HUES64 (cell line): Measurements from ENCODE around the gene PARN.

Source experiments
- H3K27ac ChIP-seq: 2 replicates; pipeline ENCODE4 v1.7.0; 2013; ENCODE audit warnings: low read depth, low read length, inconsistent platforms
- H3K27me3 ChIP-seq: 2 replicates; pipeline ENCODE4 v1.6.1; 2013; ENCODE audit warnings: mild to moderate bottlenecking, low read length; ENCODE audit not compliant: insufficient read depth
- H3K36me3 ChIP-seq: 2 replicates; pipeline ENCODE4 v1.6.1; 2013; ENCODE audit warnings: mild to moderate bottlenecking, low read length; ENCODE audit not compliant: insufficient read depth
- H3K4me1 ChIP-seq: 2 replicates; pipeline ENCODE4 v1.6.1; 2013; ENCODE audit warnings: mild to moderate bottlenecking, low read length, moderate library complexity; ENCODE audit not compliant: insufficient read depth
- H3K4me3 ChIP-seq: 2 replicates; pipeline ENCODE4 v1.5.1; 2013; ENCODE audit warnings: mild to moderate bottlenecking, low read length, moderate library complexity
- H3K9ac ChIP-seq: 2 replicates; pipeline ENCODE4 v1.6.1; 2013; ENCODE audit warnings: mild to moderate bottlenecking, low read depth, low read length
- H3K9me3 ChIP-seq: 2 replicates; pipeline ENCODE4 v1.6.1; 2013; ENCODE audit warnings: low read depth, low read length; ENCODE audit not compliant: insufficient read depth
- WGBS: fragments of 150-250, 120-280 bp; methylation state at CpG from one replicate; pipeline ENCODE4 v1.1.7; 2013; ENCODE audit warnings: missing lambda C conversion rate; 5-methylcytosine and 5-hydroxymethylcytosine counted together

Gene PARN

GRCh38 chr16:14496047-14496770 lies 133.9 kb downstream of the PARN start:
- no peak overlapping the region for H3K9ac ChIP-seq
- H3K27me3 ChIP-seq: no peaks in the 10 kb centered on the region
- no peaks in the 10 kb centered on the region for H3K36me3 ChIP-seq
- H3K4me3 ChIP-seq: no peak overlapping the region
- no peak overlapping the region for H3K27ac ChIP-seq
- 77% methylated on average over 5 of the region's 7 CpGs for WGBS
- H3K9me3 ChIP-seq: no peaks in the 10 kb centered on the region
- H3K4me1 ChIP-seq: peaks cover 41% of the 10 kb centered on the region

DNA sequence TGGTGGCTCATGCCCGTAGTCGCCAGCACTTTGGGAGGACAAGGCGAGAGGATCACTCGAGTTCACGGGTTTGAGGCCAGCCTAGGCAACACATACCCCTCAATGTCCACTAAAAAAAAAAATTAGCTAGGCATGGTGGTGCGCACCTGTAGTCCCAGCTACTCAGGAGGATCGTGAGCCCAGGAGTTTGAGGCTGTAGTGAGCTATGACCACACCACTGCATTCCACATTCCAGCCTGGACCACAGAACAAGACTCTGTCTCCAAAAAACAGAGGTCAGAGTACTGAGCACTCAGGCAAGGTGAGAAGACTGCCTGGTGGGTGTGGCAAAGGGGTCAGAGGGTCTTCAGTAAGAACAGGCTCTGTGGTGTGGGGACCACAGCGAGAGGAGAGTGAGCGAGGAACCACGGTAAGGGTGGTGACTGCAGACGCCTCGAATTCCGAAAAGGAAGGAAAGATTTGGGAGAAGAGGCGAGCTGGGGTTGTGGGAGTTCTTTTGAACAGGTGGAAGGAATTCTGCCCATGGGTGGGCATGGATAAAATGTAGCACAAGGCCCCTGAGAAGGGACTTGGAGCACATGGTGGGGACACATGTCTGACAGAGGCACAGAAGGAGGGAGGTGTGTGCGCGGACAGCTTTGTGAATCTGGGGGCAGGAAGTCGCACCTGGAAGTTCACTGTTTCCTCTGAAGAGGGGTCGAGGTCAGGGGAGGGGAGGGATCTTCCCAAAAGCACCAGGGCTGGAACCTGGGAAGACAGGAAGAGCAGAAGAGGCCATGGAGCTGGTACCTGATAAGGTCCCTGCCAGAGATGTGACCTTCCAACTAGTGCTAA lies 134.6 kb downstream of the PARN start:
- H3K27me3 ChIP-seq: no peaks in the 10 kb centered on the region
- no peak overlapping the region for H3K4me3 ChIP-seq
- H3K9me3 ChIP-seq: no peaks in the 10 kb centered on the region
- H3K9ac ChIP-seq: no peak overlapping the region
- no peak overlapping the region for H3K27ac ChIP-seq
- 93% methylated on average over 18 of the region's 18 CpGs for WGBS
- H3K36me3 ChIP-seq: no peaks in the 10 kb centered on the region
- H3K4me1 ChIP-seq: peaks cover 38% of the 10 kb centered on the region

DNA sequence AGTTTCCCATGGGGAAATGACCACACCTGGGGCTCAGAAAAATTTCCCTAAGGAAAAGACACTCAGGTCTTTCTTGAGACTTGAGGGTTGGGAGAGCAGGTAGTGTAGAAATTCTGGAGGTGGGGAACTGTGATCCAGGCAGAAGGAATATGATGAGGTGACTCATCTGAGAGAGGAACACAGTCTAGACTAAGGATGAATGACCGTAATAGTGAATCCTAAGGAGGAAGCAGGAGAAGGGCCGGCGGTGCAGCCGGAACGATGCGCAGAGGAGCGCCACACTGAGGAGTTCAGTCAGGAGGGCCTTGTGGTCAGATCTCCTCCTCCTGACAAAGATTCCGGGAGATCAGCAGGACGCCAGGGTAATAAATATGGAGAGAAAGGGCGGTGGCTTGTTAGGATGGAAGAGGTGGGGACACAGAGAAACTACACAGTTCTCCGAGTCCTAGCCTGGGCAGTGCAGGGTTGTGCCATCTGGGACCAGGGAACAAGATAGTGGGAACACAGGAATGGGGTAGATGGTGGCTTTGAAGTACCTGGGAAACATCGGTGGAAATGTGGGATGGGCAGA lies 135.6 kb downstream of the PARN start:
- no peak overlapping the region for H3K27ac ChIP-seq
- no peak overlapping the region for H3K4me3 ChIP-seq
- no peaks in the 10 kb centered on the region for H3K27me3 ChIP-seq
- WGBS: 93% methylated on average over 12 of the region's 12 CpGs
- H3K4me1 ChIP-seq: peaks cover 42% of the 10 kb centered on the region
- no peaks in the 10 kb centered on the region for H3K36me3 ChIP-seq
- H3K9me3 ChIP-seq: no peaks in the 10 kb centered on the region
- no peak overlapping the region for H3K9ac ChIP-seq

DNA sequence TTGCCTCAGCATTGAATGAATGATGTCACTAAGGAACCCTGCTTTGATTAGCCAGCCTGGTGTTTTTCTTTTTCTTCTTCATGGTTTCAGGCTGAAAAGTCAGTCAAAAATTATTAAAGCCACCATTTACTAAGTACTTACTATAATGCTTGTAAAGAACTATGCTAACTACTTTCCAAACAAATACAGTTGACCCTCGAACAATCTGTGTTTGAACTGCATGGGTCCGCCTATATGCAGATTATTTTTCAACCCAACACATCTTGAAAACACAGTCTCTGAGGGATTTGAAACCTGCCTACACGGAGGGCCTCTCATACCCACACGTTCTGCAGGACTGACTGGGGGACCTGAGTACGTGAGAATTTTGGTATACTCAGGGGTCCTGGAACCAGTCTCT lies 136.3 kb downstream of the PARN start:
- peaks cover 36% of the 10 kb centered on the region for H3K4me1 ChIP-seq
- H3K9ac ChIP-seq: no peak overlapping the region
- WGBS: 88% methylated on average over 5 of the region's 5 CpGs
- H3K9me3 ChIP-seq: no peaks in the 10 kb centered on the region
- H3K27me3 ChIP-seq: no peaks in the 10 kb centered on the region
- no peaks in the 10 kb centered on the region for H3K36me3 ChIP-seq
- H3K4me3 ChIP-seq: no peak overlapping the region
- no peak overlapping the region for H3K27ac ChIP-seq

DNA sequence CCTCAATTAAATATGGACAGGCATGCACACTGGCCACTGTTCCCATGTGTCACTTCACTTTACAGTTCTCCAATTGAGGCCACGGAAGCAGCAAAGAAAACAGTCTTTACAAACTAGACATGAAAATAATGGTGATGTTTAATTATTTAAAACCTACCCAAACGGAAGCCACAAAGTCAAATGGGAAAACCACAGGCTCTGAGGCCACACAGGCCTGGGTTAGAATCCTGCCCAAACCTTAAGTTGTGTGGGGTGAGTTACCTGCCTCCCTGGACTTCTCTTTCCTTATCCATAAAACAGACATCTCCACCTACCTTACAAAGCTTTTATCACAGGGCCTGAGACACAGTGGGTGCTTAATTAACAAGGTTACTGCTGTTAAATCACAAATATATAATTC lies 137.4 kb downstream of the PARN start:
- H3K4me1 ChIP-seq: peaks cover 31% of the 10 kb centered on the region
- no peaks in the 10 kb centered on the region for H3K9me3 ChIP-seq
- no peaks in the 10 kb centered on the region for H3K27me3 ChIP-seq
- H3K9ac ChIP-seq: no peak overlapping the region
- no peak overlapping the region for H3K4me3 ChIP-seq
- no peak overlapping the region for H3K27ac ChIP-seq
- 100% methylated on average over 2 of the region's 2 CpGs for WGBS
- H3K36me3 ChIP-seq: no peaks in the 10 kb centered on the region

DNA sequence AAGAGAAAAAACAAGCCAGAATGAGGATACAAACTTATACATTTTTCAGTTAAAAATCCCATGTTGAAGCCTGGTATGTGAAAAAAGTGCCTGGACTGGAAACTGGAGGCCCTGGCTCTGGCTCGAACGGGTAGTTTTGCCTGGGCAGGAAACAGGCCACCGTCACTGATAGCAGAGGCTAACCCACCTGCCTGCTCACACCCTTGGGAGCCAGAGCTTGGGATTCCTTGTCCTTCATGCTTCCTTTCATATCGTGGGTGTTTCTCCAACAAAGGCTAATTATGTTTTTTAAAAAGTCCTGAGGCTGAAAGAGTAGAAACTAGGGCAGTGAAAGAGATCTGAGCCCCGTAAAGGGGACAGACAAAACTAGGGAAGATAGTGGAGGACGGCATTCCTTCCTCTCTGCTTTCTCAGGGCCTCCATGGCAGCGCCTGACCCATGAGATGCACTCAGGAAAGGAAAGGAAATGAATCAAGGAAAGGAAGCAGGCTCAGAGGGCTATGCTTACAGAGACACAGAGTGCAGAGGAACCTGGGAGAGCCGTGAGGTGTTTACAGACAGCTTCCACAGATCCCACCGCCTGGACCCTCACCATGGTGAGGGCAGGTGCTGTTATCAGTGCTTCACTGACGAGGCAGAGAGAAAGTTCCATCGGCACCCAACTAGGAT lies 138.1 kb downstream of the PARN start:
- Histone ChIP-seq H3K27me3 (no peaks in the 10 kb centered on the region), H3K4me1 (peaks cover 31% of the 10 kb centered on the region), H3K9me3 (no peaks in the 10 kb centered on the region), H3K4me3 (no peak overlapping the region), H3K9ac (no peak overlapping the region), H3K27ac (no peak overlapping the region), H3K36me3 (no peaks in the 10 kb centered on the region)
- 90% methylated on average over 11 of the region's 11 CpGs for WGBS

DNA sequence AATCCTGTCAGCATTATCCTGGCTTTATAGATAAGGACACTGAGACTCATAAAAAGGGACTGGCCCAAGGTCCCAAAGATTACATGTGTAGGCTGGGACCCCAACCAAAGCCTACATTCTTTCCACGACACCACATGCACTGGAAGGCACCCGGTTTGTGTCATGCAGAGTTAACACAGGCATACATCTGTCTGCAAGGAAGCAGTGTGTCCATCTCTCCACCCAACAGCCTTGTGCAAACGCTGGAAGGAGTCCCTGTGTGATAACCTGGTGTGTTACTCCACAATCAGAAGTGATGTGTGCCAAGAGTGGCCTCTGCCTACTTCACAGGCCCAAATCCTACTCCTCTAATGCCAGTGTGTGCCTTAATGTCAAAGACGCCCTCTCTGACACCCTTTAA lies 139.8 kb downstream of the PARN start:
- no peaks in the 10 kb centered on the region for H3K36me3 ChIP-seq
- peaks cover 27% of the 10 kb centered on the region for H3K4me1 ChIP-seq
- no peak overlapping the region for H3K4me3 ChIP-seq
- WGBS: 88% methylated on average over 4 of the region's 4 CpGs
- H3K9ac ChIP-seq: no peak overlapping the region
- no peak overlapping the region for H3K27ac ChIP-seq
- no peaks in the 10 kb centered on the region for H3K27me3 ChIP-seq
- H3K9me3 ChIP-seq: no peaks in the 10 kb centered on the region

- no peak overlapping the region for H3K9ac ChIP-seq
- no peaks in the 10 kb centered on the region for H3K9me3 ChIP-seq
- no peak overlapping the region for H3K27ac ChIP-seq
- H3K4me3 ChIP-seq: no peak overlapping the region
- 66% methylated on average over 4 of the region's 4 CpGs for WGBS
- peaks cover 27% of the 10 kb centered on the region for H3K4me1 ChIP-seq
- no peaks in the 10 kb centered on the region for H3K27me3 ChIP-seq
- H3K36me3 ChIP-seq: no peaks in the 10 kb centered on the region
Observed at GRCh38 chr16:14489460-14489859, 140.6 kb downstream of the PARN start.

DNA sequence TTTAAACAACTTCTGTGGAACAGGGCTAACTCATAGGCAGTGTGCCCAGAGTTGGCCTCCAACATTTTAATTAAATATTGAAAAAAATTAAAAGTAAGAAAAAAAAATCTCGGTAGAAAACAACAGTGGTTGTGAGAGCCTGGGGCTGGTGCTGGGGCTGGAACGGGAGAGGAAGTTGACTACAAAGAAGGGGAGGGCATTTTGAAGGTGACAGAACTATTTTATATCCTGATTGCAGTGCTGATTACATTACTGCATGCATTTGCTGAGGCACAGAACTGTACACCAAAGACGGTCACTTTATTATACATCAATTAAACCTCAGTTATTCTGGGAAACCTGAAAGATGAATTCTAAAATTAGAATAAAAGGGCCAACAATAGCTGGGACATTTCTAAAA lies 142.5 kb downstream of the PARN start:
- Histone ChIP-seq H3K36me3 (no peaks in the 10 kb centered on the region), H3K27ac (no peak overlapping the region), H3K27me3 (no peaks in the 10 kb centered on the region), H3K9ac (no peak overlapping the region), H3K4me1 (peaks cover 31% of the 10 kb centered on the region), H3K9me3 (no peaks in the 10 kb centered on the region), H3K4me3 (no peak overlapping the region)
- WGBS: 37% methylated on average over 2 of the region's 3 CpGs

- Histone ChIP-seq H3K9ac (peak overlapping the region; percentile 2; the same call in 1 of the 2 replicates), H3K4me1 (peaks cover 37% of the 10 kb centered on the region), H3K4me3 (no peak overlapping the region), H3K36me3 (peaks cover 5% of the 10 kb centered on the region), H3K9me3 (no peaks in the 10 kb centered on the region), H3K27me3 (no peaks in the 10 kb centered on the region), H3K27ac (peak overlapping the region; percentile 29)
- WGBS: 71% methylated on average over 20 of the region's 20 CpGs
Observed at GRCh38 chr16:14486520-14487303, 143.3 kb downstream of the PARN start.
